ENCODE measurements around the gene PRKAR1B. TPM values are rescaled to one million over a fixed set of nuclear protein-coding genes. Genes with fewer than 3 reads are reported as not detected.

The PRKAR1B gene
- total RNA-seq, 1 experiment from 2014 or later = 43.3 TPM

DNA sequence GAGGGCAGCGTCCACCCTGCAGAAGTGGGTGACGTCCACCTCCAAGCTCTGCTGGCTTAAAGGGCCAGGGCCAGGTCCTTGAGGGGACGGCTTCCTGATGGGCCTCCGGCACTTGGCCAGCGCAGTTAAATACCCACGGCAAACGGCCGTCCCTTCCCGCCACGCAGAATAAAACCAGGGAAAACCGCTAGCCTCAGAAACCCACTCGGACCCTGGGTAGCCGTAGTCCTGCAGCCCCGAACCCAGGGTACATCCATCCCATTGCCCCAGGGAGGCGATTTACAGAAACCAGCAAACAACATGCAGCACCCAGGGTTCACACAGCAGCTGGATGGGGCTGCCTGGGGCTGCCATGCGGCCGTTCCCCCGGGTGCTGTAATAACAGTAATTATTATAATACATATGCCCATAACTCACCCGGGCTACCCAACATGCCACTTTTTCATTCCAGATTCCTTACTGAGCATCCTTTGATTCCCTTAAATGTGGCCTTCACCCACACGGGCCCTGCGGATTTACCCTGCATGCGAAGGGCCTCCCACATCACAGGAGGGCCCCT, 126.0 kb downstream of the PRKAR1B start:
- no peak overlapping the region for H2BK15ac ChIP-seq (ENCODE audit: low read depth, low read length)
- no peak overlapping the region for H2BK120ac ChIP-seq (ENCODE audit: low read depth, low read length, poor library complexity, severe bottlenecking)
- H3K27ac ChIP-seq (ENCODE audit: insufficient read length, low read depth, low read length) = no peak overlapping the region
- peaks cover 9% of the 10 kb centered on the region for H4K20me1 ChIP-seq (ENCODE audit: control insufficient read depth, insufficient read depth, insufficient read length)
- Mint-ChIP-seq H3K4me1 (peaks cover 14 to 17% of the 10 kb centered on the region in 2 experiments), H3K4me3 (no peak overlapping the region), H3K9me3 (no peaks in the 10 kb centered on the region), H3K27ac (no peak overlapping the region), H3K27me3 (ENCODE audit: low read depth) (no peaks in the 10 kb centered on the region), H3K36me3 (ENCODE audit: insufficient read depth in 1 of 3, low read depth in 3 of 3) (peaks cover 0 to 8% (median 4%) of the 10 kb centered on the region in 3 experiments; a peak in 5 of 7 replicates)
- H3K79me1 ChIP-seq (ENCODE audit: insufficient read depth, low read depth, low read length, poor library complexity, severe bottlenecking) = no peaks in the 10 kb centered on the region
- no peak overlapping the region for H2AFZ ChIP-seq (ENCODE audit: low read length)
- H3K9ac ChIP-seq (ENCODE audit: extremely low read depth, insufficient read length, low read length) = no peak overlapping the region
- H2AK5ac ChIP-seq (ENCODE audit: insufficient read length, low read length) = no peak overlapping the region
- no CpG with 5 or more reads among the region's 22 CpGs for WGBS (ENCODE audit: extremely low coverage, insufficient read length, low lambda C conversion rate)
- no peak overlapping the region for H3K14ac ChIP-seq (ENCODE audit: insufficient read depth, low read length)
- H3K56ac ChIP-seq (ENCODE audit: insufficient read length, low read depth, low read length) = no peak overlapping the region
- no peak overlapping the region for H3K23ac ChIP-seq (ENCODE audit: insufficient read length, low read depth, low read length)
- no peaks in the 10 kb centered on the region for H3K27me3 ChIP-seq (ENCODE audit: insufficient read depth, low read length)
- H4K91ac ChIP-seq (ENCODE audit: insufficient read length, low read depth, low read length) = no peak overlapping the region
- H2BK12ac ChIP-seq (ENCODE audit: insufficient read length, low read depth, low read length) = no peak overlapping the region
- no peaks in the 10 kb centered on the region for H3K4me1 ChIP-seq (ENCODE audit: insufficient read depth, low read length)
- TF ChIP-seq, protein P1, sequence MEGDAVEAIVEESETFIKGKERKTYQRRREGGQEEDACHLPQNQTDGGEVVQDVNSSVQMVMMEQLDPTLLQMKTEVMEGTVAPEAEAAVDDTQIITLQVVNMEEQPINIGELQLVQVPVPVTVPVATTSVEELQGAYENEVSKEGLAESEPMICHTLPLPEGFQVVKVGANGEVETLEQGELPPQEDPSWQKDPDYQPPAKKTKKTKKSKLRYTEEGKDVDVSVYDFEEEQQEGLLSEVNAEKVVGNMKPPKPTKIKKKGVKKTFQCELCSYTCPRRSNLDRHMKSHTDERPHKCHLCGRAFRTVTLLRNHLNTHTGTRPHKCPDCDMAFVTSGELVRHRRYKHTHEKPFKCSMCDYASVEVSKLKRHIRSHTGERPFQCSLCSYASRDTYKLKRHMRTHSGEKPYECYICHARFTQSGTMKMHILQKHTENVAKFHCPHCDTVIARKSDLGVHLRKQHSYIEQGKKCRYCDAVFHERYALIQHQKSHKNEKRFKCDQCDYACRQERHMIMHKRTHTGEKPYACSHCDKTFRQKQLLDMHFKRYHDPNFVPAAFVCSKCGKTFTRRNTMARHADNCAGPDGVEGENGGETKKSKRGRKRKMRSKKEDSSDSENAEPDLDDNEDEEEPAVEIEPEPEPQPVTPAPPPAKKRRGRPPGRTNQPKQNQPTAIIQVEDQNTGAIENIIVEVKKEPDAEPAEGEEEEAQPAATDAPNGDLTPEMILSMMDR (conservative IDR thresholded peaks at IDR 0.05) = no peak
- no peak overlapping the region for H2BK20ac ChIP-seq (ENCODE audit: low read depth, low read length, poor library complexity, severe bottlenecking)
- H3T11ph ChIP-seq (ENCODE audit: low read length) = no peak overlapping the region
- no peak overlapping the region for H3K4me2 ChIP-seq (ENCODE audit: insufficient read depth, insufficient read length, low read length)
- no peaks in the 10 kb centered on the region for H3K79me2 ChIP-seq (ENCODE audit: insufficient read depth, low read length)
- peaks cover 2% of the 10 kb centered on the region for H3K23me2 ChIP-seq (ENCODE audit: insufficient read length, low read depth, low read length, poor library complexity, severe bottlenecking)
- H3K4ac ChIP-seq (ENCODE audit: low read depth, low read length) = no peak overlapping the region
- H3K18ac ChIP-seq (ENCODE audit: insufficient read length, low read depth, low read length) = no peak overlapping the region
- no peak for DNase-seq
- H4K8ac ChIP-seq (replicated peaks; ENCODE audit: insufficient read length, low read depth, low read length) = no peak overlapping the region
- no peak overlapping the region for H4K5ac ChIP-seq (ENCODE audit: insufficient read length, low read depth, low read length)
- H3K9me3 ChIP-seq (ENCODE audit: control insufficient read depth, low read depth, low read length) = no peaks in the 10 kb centered on the region
- no peak overlapping the region for H2BK5ac ChIP-seq (ENCODE audit: insufficient read length, low read length)
